Measurements from ENCODE around the gene CLEC10A.
A peak's percentile ranks its signal among the peaks of the same experiment; 100 is the strongest.
"Not testable (repeated sequence)": the region's sequence is repeated elsewhere in the genome, so short reads cannot be mapped to it uniquely, and the experiment has no call there.

Gene CLEC10A

DNA sequence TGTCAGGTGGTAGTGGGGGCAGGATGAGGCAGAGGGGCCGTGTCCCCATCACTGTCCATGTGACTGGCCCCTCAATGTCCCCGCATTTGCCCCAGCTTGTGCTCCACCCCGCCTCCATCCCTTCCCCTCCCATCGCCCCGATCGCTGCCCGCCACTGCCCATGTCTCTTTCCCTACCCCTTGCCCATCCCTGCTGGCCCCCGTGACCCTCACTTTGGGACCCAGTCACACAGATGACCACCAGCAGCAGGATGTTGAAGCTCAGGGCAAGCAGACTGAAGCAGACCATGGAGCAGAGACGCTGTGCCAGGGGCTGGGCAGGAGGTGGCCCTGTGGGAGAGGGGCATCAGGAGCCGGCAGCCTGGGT, 28.5 kb upstream of the CLEC10A start:
- DNase-seq: no peak

DNA sequence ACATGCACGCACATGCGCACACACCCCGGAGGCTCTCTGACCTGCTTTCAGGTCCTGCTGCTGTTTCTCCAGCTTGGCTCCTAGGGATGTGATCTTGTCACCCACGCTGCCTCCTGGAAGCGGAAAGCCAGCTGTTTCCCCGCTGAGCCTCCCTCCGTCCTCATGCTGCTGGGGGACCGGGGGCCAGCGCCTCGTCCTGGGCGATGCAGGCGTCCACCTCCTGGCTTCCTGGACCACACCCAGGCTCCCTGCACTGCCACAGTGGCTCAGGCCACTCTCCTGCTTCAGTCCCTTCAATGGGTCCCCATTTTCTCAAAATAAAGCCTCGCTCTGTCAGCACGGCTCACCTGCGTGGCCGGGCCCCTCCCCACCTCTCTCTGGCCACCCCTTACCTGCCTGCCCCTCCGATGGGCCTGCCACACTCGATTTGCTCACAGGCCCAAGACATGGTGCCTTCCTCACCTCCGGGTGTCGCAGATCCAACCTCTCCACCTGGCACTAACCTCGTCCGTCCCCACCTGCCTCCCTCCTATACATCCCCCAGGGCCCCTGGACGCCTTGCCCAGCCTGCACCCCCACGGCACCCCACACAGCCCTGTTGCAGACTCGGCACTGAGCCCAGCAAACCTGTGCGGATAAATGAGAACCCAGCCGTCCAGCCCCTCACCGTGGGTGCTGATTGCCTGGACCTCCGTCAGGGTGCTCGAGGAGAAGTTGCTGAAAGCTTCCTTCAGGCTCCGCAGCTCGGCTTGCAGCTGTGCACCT, 27.9 kb upstream of the CLEC10A start:
- DNase-seq: no peak

DNA sequence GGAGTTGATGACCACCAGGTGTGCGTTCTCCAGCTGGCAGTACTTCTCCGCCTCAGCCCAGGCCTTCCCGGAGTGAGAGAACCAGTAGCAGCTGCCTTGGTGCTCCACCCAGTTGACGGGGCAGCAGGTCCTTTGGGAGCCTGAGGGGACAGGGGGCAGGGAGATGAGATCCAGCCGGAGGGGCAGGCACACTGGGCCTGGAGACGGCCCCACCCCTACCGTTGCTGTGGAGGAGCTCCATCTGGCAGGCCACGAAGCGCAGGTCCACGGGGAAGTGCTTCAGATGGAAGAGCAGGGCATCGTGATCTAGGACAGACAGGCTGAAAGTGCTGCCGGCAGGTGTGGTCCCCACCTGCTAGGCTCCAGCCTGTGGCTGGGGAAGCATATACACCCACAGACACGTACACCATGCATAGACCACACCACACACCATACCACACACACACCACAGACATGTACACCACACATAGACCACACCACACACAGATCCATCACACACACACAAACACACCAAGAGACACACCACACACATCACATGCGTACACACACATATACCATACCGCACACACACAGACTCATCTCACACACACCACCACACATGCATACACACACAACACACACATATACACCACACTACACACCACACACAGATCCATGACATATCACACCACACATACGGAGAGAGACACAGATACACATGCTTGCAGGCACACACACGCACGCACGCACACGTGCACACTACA, 27.1 kb upstream of the CLEC10A start:
- DNase-seq: no peak

DNA sequence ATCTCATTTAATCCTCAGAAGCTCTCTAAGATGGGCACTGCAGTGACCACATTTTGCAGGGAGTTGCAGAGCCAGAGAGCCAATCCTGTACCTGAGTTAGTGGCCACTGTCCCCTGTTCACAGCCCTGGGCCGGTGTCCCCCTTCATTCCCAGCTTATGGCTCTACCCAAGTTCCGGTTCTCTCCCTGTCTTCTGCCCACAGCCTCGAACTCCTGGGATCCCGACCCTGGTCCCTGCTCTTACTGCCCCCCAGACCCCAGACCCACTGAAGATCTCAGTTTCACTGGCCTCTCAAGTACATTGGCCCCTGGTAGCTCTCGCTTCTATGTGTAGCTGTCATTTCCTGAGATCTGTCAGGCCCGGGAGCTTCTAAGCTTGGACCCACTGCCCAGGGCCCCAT, 22.4 kb upstream of the CLEC10A start:
- DNase-seq: no peak

DNA sequence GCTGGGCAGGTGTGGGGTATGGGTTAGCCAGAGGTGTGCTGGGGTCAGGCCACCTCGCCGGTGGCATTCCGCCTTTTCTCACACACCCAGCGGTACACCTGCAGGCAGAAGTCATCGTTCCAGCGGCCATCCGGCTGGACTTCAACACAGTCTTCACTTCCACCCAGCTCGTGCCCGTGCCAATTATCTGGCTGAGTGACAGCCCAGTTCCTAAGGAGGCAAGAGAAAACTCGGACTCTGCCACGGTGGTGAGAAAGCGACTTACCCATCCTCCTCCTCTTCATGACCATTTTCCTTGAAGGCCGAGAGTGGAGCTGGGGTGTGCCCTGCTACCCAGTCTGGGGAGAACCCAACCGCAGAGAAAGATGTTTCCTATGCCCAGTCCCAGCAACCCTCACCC, 21.5 kb upstream of the CLEC10A start:
- no peak for DNase-seq

DNA sequence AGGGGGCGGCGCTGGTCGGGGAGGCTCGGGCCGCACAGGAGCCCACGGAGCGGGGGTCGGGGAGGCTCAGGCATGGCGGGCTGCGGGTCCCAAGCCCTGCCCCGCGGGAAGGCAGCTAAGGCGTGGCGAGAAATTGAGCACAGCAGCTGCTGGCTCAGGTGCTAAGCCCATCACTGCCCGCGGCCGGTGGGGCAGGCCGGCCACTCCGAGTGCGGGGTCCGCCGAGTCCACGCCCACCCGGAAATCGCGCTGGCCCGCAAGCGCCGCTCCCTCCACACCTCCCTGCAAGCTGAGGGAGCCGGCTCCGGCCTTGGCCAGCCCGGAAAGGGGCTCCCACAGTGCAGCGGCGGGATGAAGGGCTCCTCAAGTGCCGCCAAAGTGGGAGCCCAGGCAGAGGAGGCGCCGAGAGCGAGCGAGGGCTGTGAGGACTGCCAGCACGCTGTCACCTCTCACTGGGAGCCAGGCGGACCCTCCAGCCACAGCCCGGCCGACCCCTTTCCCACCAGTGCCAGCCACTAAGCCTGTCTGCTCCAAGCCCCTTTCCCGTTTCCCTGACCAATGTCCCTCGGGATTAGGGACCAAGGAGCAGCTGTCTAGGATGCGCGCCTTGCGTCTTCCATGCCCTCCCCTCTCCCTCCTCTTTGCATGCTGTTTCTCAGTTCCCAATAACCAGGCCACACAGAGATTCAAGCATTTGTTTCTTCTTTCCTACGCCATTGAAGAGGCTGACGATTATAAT, 20.8 kb upstream of the CLEC10A start:
- DNase-seq: not testable (repeated sequence)

DNA sequence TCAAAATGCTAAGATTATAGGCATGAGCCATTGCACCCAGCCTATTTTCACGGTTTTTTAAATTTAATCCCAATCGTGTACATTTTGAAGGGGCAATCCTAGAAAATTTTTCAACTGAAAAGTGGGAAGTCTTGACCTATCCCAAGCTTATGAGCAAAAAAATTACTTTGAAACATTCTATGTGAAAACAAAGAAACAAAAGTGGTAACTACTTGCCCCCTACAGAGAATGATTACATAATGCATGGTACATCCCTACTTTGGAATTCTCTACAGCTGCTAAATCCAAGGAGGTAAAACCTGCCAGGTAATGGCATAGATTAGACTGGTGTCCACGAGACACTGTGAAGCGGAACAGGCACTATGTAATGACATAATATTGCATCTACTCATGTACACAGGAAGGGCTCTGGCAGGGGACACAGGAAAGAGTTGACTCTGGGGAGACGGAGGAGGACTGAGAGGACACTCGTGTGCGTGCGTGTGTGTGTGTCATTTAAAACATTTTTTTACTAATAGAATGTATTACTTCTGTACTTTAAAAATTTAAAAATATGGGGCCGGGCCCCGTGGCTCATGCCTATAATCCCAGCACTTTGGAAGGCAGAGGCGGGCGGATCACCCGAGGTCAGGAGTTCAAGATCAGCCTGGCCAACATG, 18.9 kb upstream of the CLEC10A start:
- DNase-seq: no peak

DNA sequence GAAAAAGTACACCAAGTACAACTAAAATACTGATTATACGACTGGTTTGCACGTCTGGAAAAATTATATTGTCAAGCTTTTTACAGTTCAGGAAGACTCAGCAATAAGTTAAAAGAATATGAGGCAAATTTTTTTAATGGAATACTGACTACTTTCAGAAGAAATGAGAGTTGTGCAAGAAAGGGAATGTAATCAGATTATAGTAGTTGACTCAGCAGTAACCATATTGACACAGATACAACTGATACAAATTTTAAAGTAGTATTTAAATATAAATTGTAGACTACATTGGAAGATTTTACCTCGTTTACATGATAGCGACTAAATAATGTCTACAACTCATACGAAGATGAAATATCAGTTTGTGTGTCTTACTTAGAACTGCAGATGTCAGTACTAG, 17.9 kb upstream of the CLEC10A start:
- no peak for DNase-seq

DNA sequence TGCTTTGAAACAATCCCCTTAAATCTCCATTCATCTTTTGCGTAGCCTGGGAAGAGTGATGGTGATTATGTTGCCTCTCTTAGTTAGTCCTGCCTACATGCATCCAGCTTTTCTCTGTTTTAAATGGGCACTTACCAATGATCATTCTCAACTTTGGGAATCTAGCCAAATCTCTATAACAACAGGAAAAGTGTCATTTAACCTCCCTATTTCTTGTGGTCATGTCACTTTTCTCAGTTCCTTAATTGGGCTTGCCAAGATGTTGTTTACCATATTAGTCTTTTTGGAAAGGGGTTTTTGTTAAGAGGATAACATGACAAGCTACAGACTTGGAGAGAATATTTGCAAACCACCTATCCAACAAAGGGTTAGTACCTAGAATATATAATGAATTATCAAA, 15.6 kb upstream of the CLEC10A start:
- no peak for DNase-seq

DNA sequence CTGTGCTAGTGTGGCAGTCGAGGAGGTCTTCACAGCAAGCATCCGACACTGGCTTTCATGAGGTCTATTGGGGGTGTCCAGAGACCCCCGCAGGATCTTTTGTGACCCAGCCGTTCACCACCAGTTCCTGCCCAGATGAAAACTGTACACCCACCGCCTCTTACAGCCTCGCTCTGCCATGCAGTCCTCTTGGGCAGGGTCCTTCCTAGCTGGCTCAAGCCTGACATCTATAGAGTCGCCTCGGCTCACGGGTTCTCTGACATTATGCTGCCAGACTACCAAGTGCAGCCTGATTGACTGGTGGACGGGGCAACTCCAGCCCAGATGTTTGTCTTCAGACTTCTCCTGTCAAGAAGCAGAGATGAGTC, 14.6 kb upstream of the CLEC10A start:
- DNase-seq: no peak

DNA sequence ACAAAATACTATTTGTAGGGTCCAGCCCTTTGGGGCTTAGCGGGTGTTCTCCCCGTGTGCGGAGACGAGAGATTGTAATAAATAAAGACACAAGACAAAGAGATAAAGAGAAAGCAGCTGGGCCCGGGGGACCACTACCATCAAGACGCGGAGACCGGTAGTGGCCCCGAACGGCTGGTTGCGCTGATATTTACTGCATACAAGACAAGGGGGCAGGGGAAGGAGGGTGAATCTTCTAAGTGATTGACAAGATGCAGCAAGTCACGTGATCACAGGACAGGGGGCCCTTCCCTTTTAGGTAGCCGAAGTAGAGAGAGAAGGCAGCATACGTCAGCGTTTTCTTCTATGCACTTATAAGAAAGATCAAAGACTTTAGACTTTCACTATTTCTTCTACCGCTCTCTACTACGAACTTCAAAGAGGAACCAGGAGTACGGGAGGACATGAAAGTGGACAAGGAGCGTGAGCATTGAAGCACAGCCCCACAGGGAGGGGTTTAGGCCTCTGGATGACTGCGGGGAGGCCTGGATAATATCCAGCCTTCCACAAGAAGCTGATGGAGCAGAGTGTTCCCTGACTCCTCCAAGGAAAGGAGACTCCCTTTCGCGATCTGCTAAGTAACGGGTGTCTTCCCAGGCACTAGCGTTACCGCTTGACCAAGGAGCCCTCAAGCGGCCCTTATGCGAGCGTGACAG, 11.4 kb upstream of the CLEC10A start:
- DNase-seq: peak; percentile 42

DNA sequence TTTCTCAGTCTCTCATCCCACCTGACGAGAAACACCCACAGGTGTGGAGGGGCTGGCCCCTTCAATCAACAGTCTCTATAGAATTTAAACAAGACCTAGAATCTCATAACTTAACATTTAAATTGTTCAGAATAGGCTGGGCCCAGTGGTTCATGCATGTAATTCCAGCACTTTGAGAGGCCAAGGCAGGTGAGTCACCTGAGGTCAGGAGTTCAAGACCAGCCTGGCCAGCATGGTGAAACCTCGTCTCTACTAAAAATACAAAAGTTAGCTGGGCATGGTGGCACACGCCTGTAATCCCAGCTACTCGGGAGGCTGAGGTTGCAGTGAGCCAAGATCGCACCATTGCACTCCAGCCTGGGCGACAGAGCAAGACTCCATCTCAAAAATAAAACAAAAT, 9.5 kb upstream of the CLEC10A start:
- not testable (repeated sequence) for DNase-seq

DNA sequence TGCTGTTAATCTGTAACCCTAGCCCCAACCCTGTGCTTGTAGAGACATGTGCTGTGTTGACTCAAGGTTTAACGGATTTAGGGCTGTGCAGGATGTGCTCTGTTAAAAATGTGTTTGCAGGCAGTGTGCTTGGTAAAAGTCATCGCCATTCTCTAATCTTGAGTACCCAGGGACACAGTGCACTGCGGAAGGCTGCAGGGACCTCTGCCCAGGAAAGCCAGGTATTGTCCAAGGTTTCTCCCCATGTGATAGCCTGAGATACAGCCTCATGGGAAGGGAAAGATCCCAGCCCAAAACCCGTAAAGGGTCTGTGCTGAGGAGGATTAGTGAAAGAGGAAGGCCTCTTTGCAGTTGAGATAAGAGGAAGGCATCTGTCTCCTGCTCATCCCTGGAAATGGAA, 8.4 kb upstream of the CLEC10A start:
- not testable (repeated sequence) for DNase-seq

DNA sequence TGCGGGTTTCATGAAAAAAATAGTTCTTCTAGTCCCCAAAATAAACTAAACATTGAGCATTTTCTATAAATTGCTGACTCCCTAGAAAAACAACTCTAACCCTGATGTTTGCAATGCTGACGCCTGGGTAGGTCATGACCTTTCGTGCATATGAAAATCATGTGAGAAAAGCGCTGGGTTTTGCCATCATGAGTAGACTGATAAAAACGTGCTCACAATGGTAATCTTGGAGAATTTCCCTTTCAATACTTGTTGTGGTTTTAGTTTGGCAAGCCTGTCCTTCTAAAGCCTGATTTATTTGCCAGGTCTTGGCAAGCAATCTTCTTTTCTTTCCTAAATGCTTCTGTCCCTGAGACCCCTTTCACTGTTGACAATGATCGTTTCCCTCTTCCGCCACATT, 4.0 kb upstream of the CLEC10A start:
- DNase-seq: no peak

DNA sequence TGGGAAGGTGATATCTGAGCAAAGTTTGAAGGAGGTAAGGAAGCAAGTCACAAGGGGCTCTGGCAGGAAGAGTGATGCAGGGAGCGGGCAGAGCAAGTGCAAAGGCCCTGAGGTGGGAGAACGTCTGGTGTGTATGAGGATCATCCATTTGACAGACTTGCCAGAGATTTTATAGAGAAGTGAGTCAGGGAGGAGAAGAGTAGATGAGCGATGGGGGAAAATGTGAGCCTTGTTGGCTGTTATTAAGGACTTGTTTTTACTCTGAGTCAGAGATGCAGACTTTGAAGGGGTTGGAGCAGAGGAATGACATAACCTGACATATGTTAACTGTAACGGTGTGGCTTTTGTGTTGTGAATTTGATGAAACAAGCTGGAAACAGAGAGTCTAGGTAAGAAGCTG, 3.5 kb upstream of the CLEC10A start:
- no peak for DNase-seq

DNA sequence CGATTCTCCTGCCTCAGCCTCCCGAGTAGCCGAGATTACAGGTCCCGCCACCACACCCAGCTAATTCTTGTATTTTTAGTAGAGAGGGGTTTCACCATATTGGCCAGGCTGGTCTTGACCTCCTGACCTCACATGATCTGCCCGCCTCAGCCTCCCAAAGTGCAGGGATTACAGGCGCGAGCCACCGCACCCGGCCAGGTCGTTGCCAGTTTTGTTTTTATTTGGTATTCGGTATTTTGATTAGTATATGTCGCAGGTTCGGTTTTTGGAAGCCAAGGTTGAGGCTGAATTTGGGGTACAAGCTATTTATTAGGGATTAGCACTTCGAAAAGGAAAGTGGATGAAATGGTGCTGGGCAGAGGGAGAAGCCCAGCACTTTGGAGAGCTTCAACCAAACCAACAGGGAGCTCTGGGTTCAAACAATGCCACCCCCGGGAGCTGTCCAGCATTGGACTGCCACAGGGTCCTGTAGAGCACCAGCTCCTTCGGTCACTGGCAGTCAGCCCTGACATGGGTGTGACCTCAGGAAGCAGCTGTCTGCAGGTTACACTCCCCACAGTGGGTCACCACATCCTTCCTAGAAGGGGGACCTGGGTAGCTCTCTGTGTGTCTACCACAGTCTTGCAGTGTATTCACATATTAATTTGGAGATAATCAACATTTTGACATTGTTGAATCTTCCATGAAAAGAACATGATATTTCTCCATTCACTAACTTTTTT, 1.5 kb upstream of the CLEC10A start:
- peak; percentile 59 for DNase-seq

DNA sequence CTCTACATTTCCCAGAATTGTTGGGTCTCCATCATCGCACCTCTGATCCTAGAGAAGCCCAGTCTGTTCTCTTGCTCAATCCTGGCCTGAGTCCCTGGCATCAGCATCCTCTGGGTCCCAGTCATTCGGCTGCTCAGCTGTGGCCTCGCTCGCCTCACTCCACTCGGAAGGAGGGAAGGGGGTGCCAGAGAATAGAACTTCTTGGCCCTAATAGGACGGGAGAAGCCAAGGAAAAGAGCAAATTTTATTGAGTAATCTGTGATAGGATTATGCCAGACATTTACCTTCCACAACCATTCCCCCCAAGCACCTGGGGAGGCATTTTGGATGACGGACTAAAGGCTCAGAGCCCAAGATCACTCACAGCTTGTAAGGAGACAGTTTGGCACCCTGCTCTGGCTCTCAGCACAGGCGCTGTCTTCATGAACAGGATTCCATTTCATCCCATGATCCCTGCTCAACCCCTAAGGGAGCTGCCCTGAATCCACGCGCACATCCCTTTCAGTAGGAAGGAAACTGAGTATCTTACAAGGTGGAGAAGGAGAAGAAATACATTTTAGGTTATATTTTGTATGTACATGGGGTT, 498 bp upstream of the CLEC10A start:
- DNase-seq: no peak

DNA sequence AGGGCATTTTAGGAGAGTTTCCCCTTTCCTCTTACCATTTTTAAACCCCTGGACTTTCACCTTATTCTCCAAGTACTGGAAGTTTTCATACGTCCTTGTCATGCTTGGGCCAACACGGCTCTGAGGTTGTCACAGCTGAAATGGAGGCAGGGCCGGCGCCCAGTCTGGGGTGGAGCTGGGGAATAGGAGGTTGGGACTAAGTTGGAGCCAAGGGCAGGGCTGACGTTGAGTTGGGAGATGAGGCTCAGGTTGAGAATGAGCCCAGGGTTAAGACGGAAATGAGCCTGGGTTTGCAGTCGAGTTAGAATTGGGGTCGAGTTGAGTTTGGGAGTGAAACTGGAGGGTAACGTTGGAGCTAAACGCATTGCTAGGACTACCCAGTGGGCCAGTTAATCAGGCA, 1.3 kb downstream of the CLEC10A start:
- no peak for DNase-seq

DNA sequence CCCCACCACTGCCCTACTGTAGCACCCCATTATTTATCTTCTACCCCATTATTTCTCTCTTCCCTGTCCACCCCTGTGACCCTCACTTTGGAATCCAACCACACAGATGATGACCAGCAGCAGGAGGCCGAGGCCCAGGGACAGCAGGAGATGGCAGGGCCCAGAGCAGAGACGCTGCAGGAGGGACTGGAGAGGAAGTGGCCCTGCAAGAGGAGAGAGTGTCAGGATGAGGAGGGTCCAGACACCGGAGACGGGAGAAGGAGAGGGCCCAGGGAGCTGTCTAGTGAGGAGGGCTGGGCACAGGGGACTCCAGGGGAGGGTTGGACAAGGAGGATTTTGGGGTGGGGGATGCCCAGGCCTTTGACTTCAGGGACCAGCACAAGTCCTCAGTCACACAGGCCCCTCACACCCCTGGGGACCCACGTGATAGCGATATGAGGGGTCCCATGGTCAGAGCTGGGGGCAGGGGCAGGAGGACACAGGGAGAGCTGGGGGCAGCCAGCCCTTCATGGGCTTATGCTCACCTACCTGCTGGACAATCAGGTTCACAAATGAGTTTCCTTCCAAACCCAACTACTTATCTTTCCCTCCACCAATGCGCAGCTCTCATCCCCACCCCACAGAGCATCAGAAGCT, 2.0 kb downstream of the CLEC10A start:
- DNase-seq: no peak

DNA sequence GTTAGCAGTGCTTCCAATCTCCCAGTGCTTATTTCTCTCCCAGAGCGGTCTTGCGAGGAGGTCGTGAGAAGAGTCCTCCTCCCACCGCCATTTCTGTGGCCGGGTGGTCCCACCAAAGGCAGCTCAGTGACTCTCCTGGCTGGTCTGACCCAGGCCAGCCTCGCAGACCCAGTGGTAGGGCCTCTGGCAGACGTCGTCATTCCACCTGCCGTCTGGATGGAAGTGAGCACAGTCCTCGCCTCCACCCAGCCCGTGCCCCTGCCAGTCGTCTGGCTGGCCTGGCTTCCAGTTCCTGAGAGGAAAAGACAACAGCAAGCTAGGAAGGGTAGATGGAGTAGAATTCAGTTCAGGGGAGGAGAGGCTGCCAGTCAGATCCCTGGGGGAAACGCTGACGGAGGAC, 5.1 kb downstream of the CLEC10A start:
- DNase-seq: no peak

DNA sequence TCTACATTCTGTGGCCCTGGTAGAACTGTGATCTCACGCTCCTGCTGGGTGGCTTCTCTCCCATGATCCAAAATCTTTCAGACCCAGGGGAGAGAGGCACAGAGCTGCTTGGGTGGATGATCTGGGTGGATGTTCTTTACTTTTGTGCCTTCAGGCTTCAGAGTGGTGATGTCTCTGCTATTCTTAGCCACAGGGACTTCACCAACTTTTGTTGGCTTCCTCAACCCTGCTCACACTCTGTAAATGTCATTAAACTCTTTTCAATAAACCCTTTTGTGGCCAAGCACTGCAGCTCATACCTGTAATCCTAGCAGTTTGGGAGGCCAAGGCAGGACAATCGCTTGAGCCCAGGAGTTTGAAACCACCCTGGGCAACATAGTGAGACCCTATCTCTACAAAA, 7.6 kb downstream of the CLEC10A start:
- no peak for DNase-seq

Data from CD4-positive, alpha-beta T cell treated with Interleukin-15 for 1 hour (primary cell).